GM18507 (cell line): ENCODE results near the gene C19orf25.
A peak's percentile ranks its signal among the peaks of the same experiment; 100 is the strongest.
"Not testable (repeated sequence)": the region's sequence is repeated elsewhere in the genome, so short reads cannot be mapped to it uniquely, and the experiment has no call there.

Source experiments
- DNase-seq: peaks from one replicate; pipeline ENCODE4 v3.0.0; 2011; ENCODE audit warnings: low read depth; ENCODE audit not compliant: insufficient read length; ENCODE audit errors: extremely low spot score
- FAIRE-seq: peaks from 2 replicates; lab custom pipeline; 2011; peaks lifted over from hg19 to GRCh38; lab: Jason Lieb, UNC

The C19orf25 gene

DNA sequence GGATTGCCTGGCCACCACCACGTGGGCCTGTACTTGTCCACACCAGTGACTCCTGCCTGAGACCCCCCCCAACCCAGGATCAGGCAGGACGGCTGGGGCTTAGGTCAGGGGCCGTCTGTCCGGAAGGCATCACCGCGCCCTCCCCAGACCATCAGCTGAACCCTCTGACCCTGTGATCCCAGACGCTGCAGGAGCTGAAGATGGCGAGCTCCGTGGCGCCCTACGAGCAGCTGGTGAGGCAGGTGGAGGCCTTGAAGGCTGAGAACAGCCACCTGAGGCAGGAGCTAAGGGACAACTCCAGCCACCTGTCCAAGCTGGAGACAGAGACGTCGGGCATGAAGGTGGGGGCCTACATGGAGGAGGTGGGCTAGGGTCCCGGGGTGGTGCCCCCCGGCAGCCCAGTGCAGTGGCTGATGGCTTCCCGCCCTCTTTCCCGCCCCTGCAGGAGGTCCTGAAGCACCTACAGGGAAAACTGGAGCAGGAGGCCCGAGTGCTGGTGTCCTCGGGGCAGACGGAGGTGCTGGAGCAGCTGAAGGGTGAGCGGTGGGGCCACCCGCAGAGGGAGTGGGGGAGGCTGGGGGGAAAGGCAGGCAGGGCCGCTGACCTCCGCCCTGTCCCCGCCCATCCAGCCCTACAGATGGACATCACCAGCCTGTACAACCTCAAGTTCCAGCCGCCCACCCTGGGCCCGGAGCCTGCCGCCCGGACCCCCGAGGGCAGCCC is 26.1 kb downstream of the C19orf25 start:
- DNase-seq, result no peak
- no peak for FAIRE-seq

DNA sequence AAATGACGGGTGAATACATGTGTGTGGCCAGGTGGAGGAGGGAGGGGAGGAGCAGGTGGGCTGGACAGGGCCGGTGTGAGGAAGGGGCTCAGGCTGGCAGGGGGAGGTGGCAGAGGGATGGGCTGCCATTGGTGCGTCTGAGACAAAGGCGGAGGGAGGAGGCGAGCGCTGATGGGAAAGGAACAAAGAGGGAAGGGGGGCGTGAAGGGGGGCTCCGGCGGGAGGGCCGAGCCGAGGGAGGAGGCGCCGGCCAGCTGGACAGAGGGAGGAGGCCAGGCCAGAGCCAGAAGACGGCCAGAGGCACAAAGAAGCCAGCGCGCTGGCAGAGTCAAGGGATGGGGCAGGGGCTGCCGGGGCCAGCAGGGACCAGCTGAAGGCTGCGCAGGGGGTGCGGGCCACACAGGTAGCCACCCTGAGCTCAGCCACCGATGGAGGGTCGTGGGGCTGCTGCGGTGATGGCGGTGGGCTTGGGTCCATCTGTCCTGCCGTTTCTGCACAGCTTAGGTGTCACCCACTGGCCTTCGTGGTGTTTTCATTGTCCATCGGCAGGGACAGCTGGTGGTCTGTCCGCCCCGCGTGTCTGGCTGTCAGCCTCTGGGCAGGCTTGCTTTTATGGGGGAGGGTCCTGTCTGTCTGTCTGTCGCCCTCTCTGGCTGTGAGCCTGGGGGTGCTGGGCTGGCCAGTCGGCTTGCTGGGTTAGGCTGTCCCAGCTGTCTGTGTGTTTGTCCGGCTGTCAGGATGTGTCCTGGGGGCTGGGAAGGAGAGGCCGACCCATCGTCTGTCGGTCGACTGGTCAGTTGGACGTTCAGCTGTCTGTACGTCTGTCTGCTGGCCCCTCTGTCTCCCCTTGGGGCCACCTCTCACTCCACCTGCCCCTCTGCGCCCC is 26.9 kb downstream of the C19orf25 start:
- no peak for FAIRE-seq
- DNase-seq, result no peak

DNA sequence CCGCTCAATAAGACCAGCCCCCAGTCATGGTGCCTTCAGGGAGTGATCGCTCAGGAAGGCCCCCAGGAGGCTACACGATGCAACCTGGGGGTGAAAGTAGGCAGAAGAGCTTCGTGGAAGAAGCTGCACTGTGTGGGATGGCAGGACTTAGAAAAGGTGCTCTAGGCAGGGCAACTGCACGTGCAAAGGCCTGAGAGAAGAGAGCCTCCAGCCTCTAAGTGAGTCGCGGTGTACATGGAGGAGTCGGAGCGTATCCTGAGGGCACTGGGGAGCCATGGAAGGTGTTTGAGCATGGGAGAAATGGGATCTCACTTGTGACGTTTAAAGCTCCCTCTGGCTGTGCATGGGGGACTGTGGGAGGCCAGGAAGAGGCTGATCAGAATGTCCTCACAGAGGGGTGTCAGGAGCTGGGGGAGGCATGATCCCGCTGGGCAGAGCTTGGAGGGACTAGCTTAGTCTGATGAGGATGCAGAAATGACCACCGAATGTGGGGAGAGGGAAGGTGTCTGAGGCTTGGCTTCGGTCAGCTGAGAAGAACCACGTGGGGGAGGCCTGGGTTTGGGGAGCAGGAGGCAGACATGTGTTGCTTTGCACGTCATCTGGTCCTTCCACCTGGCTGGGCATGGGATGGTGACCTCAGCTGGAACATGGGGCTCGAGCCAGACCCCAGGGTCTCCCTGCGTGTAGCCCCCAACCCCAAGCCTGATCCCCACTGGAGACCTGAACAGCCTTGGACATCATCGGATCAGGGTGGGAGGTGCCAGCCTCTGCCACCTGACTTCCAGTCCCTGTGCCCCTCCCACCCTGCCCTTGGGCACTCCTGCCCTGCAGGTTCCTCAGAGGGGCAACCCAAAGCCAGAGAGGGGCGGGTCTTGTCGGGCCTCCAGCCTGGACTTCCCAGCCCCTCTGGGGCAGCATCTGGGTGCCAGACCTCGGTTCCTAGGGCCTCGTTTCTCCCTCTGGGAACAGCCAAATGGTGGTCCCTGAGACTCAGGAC is 28.0 kb downstream of the C19orf25 start:
- no peak for FAIRE-seq
- DNase-seq, result no peak

DNA sequence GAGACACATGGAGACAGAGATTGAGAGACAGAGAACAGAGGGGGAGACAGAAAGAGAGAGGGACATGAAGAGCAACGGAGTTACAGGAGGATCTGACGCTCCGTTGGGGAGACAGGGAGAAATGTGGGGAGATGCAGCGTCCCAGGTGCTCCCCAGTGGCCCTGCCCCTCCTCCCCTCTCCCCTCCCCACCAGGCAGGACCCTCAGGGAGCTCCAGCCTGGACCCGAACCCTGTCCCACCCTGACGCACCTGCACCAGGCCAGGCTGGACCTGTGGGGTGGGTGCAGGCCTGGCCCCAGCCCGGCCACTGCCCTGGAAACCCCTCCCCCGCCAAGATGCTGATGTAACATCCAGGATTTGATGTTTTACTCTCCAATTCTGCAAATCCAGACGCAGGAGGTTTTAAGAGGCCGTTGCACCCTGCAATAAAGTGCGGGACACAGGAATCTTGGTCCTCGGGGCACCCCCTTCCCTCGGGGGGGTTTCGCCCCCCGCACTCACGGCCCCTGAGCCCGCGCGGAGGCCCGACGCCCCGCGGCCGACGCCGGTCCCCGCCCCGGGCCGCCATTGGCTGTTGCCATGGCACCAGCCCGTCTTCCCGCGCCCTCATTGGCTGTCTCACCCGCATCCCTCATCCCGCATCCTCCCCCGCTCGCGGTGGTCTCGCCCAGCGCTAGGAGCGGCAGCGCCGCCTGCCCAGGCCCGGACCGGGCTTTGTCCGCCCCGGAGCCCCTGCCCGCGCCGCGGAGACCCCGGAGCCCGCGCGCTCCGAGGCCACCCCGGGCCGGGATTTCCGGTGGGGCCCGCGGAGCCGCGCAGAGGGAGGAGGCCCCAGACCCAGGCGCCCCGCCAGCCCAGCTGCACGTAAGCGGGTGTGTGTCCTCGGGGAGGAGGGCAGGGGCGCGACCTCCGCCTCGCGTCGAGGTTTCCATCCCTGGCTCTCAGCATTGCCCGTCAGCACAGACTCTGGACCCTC is 29.3 kb downstream of the C19orf25 start, which contains the start of gene APC2:
Gene APC2, plus strand, starts transcription at position 655 of the 976 bp plus-strand sequence. CDS start 2,881 bp downstream, outside the sequence.
- no peak for DNase-seq
- no peak for FAIRE-seq

DNA sequence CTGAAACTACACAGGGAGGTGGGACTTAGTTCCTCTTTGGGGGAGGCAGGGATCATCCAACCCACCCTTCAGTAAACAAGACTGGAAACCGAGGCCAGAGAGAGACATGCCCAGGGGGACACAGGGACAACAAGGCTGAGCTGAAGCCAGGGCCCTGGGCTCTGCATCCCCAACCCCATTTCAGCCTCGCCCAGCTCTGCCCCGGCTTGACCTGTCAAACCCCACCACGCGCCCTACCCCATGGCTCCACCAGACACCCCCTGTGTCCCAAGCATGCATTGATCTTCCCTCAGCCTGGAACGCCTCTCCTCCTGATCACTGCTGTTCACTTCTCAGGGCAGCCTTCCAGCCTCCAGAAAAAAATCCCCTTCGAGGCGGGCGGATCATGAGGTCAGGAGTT is 31.1 kb downstream of the C19orf25 start:
- DNase-seq (no peak), FAIRE-seq (no peak)

DNA sequence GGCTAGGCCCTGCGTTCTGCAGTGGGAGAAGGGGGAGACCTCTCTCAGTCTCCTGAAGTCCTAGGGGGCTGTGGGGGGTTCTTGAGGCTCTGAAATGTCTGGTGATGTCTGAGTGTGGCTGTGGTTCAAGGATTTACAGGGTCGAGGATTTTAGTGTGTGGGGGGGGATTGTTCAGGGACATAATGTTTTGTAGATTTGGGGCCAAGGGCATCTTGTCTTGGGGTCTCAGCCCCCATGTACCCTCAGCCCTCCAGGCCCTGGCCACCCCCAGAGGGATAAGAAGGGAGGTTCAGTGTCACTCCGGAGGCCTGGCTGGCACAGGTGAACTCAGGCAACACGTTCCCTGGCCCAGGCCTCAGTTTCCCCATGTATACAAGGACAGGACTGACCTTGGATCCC is 31.5 kb downstream of the C19orf25 start:
- no peak for DNase-seq
- no peak for FAIRE-seq

DNA sequence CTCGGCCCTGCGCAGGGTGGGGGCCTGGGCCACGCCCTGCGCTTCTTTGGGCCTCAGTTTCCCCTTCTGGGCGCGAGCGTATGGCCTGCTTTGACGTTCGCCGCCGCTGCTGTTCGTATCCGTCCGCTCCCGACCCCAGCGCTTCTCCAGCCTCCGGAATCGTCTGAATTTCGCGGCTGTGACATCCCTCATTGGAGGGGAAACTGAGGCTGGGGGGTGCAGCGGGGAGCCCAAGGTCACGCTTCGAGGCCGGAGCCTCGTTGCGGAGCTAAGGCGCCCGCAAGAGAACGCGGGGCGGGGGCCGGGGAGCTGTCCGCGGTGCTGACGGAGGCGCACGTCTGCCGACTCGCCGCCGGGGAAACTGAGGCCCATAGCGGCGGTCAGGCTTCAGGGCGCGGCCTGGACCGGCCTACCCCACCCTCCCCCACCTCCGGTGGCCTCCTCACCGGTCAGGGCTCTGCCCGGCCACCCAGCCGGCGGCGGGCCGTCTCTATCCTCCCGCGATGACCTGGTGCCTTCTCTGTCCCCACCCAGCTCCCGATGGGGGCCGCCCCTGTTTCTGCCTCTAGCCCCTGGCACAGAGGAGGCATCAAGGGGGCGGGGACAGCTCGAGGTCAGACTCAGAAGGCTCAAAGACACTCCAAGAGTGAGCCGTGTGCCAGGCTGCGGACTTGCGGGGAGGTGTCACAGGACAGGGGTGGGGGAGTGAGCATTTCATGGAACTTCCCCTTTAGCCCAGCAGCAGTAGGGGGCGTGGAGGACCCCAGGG is 32.1 kb downstream of the C19orf25 start:
- no peak for DNase-seq

DNA sequence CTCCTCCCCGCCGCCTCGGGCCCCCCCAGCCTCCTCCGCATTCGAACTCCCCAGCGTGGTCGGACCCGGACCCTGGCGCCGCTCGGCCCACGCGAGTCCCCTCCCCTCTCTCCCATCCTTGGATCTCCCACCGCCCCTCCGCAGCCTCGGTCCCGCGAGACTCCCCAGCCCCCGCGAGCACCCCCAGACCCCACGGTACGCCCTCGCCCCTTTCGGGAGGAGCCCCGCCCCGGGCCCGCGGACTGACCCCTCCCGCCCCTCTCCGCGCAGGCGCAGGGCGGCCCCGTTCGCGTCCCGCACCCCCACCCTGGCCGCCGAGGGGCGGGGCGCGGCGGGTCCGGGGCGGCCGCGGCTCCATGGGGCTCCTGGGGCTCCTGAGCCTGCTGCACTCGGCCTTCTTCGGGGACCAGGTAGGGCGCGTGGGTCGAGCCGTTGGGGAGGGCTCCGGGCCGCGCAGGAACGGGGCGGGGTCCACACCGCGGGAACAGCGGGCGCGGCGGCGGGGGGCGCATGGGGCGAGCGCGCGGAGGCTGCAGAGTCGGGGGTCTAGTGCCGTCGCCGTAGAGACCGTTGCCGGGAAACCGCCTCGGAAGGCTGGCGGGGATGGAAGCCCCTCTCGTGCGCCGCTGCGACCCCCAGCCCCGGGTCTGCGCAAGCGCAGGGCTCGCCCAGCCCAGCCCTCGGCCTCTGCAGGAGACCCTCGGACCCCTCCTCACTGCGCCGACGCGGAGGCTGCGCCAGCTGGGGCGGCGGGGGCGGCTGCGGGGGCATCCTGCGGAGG is 32.9 kb downstream of the C19orf25 start:
- FAIRE-seq (no peak), DNase-seq (no peak)

More for the DNA sequence above, 32.1 kb downstream of the C19orf25 start:
- FAIRE-seq, result no peak

DNA sequence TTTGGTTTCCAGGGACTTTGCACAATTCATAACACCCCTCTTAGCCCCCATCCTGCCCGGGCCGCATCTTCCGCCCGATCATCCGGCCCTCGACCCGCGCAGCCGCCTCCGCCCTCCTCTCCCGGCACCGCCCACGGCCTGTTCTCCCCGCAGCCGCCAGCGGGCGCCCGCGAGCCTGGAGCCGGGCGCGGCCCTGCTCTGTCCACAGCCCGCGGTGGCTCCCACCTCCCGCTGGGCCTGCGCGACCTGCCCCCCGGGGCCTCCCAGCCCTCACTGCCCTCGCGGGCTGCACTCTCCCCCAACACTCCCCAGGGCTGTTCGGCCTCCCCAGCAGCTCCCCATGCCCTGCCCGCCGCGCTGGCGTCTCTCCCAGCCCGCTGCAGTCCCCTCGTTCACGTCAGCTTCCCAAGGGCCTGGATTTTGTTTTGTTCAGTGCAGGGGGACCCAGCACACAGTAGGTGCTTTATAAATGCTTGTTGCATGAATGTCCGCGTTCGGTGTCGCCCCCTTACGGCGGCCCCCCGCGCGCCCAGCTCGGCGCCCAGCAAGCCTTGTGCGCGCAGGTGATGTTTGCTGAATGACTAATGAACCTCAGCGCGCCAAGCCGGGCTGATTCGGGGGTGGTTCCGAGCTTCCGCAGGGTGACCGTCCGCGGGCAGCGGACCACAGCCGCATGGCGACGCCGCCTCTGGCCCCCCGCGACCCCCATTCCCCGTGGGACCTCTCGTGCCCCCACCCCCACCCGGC is 33.7 kb downstream of the C19orf25 start:
- FAIRE-seq (peak; percentile 79), DNase-seq (peak; percentile 88)

DNA sequence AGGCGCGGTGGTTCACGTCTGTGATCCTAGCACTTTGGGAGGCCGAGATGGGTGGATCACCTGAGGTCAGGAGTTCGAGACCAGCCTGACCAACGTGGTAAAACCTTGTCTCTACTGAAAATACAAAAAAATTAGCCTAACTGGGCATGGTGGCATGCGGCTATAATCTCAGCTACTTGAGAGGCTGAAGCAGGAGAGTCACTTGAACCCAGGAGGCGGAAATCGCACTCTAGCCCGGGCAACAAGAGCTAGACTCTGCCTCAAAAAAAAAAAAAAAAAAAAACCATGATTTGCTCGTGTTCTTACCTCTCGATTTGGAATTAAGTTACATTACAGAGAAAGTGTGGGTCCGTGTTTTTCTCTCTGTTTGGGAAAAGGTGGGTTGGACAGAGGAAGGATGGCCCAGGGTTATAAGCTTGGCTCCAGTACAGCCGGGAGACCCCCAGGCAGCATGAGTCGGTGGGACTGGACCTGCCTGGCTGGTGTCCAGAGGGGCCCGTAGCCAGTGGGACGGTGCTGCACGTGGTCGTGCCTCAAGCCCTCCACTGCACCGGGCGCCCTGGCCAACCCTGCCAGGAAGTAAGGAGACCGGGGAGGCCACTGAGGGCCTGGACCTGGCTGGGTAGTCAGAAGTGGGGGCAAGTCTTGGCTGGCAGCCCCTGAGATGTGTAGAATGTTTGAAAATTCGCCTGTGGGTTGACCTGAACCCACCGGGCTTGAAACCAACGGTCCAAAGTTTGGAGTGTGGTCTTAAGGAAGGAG is 37.2 kb downstream of the C19orf25 start:
- FAIRE-seq (no peak), DNase-seq (no peak)

DNA sequence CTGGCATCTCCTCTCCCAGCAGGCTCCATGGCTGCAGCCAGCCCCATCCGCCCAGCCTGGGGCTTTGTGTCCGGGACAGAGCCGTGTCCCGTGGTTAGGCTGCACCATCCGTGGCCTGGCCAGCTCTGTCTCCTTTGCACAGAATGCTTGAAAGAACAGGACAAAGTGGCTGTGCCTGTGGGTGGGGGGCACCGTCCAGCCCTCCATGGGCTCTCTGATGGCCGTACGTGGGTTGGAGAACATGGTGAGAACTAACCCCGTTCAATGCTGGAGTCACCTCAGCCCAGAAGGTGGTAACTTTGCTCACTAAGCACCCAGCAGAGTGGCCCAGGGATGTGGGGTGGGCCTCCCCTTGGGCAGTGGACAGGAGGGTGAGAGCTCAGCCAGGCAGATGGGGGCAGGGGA is 38.0 kb downstream of the C19orf25 start:
- DNase-seq, result no peak

DNA sequence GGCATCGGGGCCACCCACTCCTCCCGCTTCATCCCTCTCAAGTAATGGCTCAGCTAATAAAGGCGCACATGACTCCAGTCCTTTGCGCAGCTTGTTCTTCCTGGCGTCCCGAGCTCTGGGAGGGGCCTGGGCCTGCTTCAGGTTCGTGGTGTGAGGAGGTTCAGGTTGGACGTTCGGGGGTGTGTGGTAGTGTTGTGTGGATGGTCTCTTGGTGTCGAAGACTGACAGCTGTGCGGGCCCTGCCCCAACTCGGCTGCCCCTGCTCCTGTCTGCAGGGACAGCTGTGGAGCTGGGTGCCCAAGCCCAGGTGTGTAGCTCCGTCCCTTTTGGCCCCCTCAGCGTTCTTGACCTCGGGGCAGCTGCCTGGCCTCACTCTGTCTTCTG is 38.6 kb downstream of the C19orf25 start:
- DNase-seq, result no peak
- no peak for FAIRE-seq

More for the DNA sequence above, 38.0 kb downstream of the C19orf25 start:
- FAIRE-seq, result no peak

DNA sequence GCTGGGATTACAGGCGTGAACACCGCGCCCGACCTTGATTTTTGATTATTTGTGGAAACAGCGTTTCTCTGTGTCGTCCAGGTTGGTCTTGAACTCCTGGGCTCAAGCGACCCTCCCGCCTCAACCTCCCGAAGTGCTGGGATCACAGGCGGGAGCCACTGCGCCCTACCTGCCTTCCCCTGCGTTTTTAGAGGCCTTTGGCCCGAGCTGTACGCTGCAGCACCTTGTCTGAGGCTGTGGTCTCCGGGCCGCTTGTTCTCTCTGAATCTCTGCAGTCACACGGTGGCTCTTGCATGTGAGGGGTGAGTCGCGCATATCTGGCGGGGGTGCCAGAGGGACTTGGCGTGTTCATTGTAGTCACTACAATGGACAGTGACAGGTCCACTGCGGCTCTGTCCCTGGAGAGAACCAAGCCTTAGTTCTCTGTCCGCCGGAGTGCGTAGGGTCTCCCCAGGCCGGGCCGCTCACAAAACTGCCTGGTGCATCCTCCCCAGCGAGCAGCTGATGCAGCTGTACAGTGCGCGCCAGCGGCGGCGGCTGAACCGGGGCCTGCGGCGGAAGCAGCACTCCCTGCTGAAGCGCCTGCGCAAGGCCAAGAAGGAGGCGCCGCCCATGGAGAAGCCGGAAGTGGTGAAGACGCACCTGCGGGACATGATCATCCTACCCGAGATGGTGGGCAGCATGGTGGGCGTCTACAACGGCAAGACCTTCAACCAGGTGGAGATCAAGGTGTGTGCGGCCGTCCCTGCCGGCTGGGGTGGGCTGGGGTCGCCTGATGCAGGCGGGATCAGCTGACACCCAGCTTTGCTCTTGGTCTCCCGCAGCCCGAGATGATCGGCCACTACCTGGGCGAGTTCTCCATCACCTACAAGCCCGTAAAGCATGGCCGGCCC is 39.2 kb downstream of the C19orf25 start:
- not testable (repeated sequence) for FAIRE-seq, DNase-seq

DNA sequence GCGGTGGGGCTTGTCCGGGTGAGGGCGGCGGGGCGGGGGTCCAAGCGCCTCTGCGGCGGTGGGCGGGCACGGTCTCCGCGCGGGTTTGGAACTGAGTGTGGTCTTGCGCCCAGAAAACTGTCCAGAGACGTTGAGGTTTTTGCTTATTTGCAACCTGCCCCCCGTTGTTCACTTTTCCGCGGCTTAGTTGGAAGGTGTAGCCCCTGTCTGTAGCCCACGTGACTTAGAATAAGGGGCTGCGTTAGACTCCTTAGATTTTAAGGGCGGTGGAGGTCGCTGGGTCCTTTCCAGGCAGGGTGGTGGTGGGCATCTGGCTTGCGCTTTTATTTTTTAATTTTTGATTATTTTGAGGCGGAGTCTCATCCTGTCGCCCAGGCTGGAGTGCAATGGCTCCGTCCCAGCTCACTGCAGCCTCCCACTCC is 40.1 kb downstream of the C19orf25 start:
- no peak for FAIRE-seq
- DNase-seq, result no peak
